Loucy (cell line): Measurements from ENCODE around the gene TTC7B.

Experiments
- CTCF ChIP-seq: fragments of 200-600 bp; sonication (generic); conservative IDR thresholded peaks from 2 replicates; pipeline ENCODE4 v1.5.1; 2014; ENCODE audit warnings: mild to moderate bottlenecking, antibody characterized with exemption, low read length
- EZH2phosphoT487 ChIP-seq: fragments of 200-600 bp; IDR thresholded peaks from 2 replicates; pipeline ENCODE4 v1.6.1; 2018; ENCODE audit warnings: antibody characterized with exemption, mild to moderate bottlenecking, moderate library complexity, borderline replicate concordance

- TF ChIP-seq CTCF (no peak), EZH2phosphoT487 (no peak)
These were observed 214.7 kb downstream of the TTC7B start for GRCh38 chr14:90601563-90601962.
